Neural progenitor cell (in vitro differentiated cells): ENCODE data around the gene POLR3G. TPM values are rescaled to one million over a fixed set of nuclear protein-coding genes. Genes with fewer than 3 reads are reported as not detected.

Experiments used
- DNase-seq: peaks from one replicate; pipeline ENCODE4 v3.0.0-alpha.2; 2016; ENCODE audit warnings: low spot score
- H2AFZ ChIP-seq: fragments of 200-600 bp; sonication (generic); replicated peaks from 2 replicates; pipeline ENCODE4 v1.6.1; 2016; ENCODE audit warnings: antibody characterized with exemption
- H3F3A ChIP-seq: fragments of 200-600 bp; sonication (generic); 2 replicates; pipeline ENCODE4 v1.6.1; 2016; ENCODE audit warnings: antibody characterized with exemption, low read depth
- H3K27ac ChIP-seq: fragments of 200-600 bp; sonication (generic); 2 replicates; pipeline ENCODE4 v1.5.1; 2016; ENCODE audit warnings: mild to moderate bottlenecking
- H3K27me3 ChIP-seq: fragments of 200-600 bp; sonication (generic); 2 replicates; pipeline ENCODE4 v1.6.1; 2016; ENCODE audit warnings: mild to moderate bottlenecking, moderate library complexity
- H3K36me3 ChIP-seq: fragments of 200-600 bp; sonication (generic); 2 replicates; pipeline ENCODE4 v1.5.1; 2016
- H3K4me1 ChIP-seq: fragments of 200-600 bp; sonication (generic); 2 replicates; pipeline ENCODE4 v1.6.1; 2016; ENCODE audit warnings: mixed run types
- H3K4me2 ChIP-seq: fragments of 200-600 bp; sonication (generic); 2 replicates; pipeline ENCODE4 v1.6.1; 2016
- H3K4me3 ChIP-seq: fragments of 200-600 bp; sonication (generic); 2 replicates; pipeline ENCODE4 v1.5.1; 2016
- H3K79me2 ChIP-seq: fragments of 200-600 bp; sonication (generic); 2 replicates; pipeline ENCODE4 v1.6.1; 2016; ENCODE audit warnings: low read depth
- H3K9ac ChIP-seq: fragments of 200-600 bp; sonication (generic); 2 replicates; pipeline ENCODE4 v1.6.1; 2016
- H3K9me3 ChIP-seq: fragments of 200-600 bp; sonication (generic); 2 replicates; pipeline ENCODE4 v1.5.1; 2016; ENCODE audit warnings: low read depth
- H4K20me1 ChIP-seq: fragments of 200-600 bp; sonication (generic); 2 replicates; pipeline ENCODE4 v1.6.1; 2016; ENCODE audit warnings: low read depth
- H3K27ac Mint-ChIP-seq: 3 replicates; pipeline ENCODE4 v1.8.0; 2021; ENCODE audit warnings: mixed read lengths
- H3K27me3 Mint-ChIP-seq: 2 replicates; pipeline ENCODE4 v1.8.0; 2022; ENCODE audit warnings: low read depth, mild to moderate bottlenecking, inconsistent platforms, moderate library complexity, mixed read lengths; ENCODE audit not compliant: insufficient read depth
- H3K36me3 Mint-ChIP-seq: 3 replicates; pipeline ENCODE4 v1.8.0; 2021; ENCODE audit warnings: mixed read lengths
- H3K4me1 Mint-ChIP-seq: 3 replicates; pipeline ENCODE4 v1.8.0; 2021; ENCODE audit warnings: mixed read lengths
- H3K4me3 Mint-ChIP-seq: 3 replicates; pipeline ENCODE4 v1.8.0; 2021; ENCODE audit warnings: mild to moderate bottlenecking, moderate library complexity, mixed read lengths
- H3K9me3 Mint-ChIP-seq: 3 replicates; pipeline ENCODE4 v1.8.0; 2020; ENCODE audit warnings: mixed read lengths
- EZH2 ChIP-seq: fragments of 200-600 bp; sonication (generic); IDR thresholded peaks from 2 replicates; pipeline ENCODE4 v1.6.1; 2017; ENCODE audit warnings: antibody characterized with exemption, mild to moderate bottlenecking, moderate library complexity
- EZH2phosphoT487 ChIP-seq: fragments of 200-600 bp; sonication (generic); IDR thresholded peaks from 2 replicates; pipeline ENCODE4 v1.6.1; 2017; ENCODE audit warnings: antibody characterized with exemption
- total RNA-seq: library from RNA; depleted of rRNA; stranded (reverse); fragments of >200 nt; gene quantifications from 2 replicates; pipeline ENCODE4 v1.2.3, GENCODE V29; 2015; ENCODE audit warnings: low replicate concordance
- TF ChIP-seq, protein P1 (sequence below): fragments of 200-600 bp; sonication (generic); IDR thresholded peaks from 2 replicates; pipeline ENCODE4 v1.5.1; 2017; ENCODE audit warnings: antibody characterized with exemption, mild to moderate bottlenecking

Gene POLR3G, protein sequence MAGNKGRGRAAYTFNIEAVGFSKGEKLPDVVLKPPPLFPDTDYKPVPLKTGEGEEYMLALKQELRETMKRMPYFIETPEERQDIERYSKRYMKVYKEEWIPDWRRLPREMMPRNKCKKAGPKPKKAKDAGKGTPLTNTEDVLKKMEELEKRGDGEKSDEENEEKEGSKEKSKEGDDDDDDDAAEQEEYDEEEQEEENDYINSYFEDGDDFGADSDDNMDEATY
- 4.4 and 8.4 TPM in 2 replicates for total RNA-seq

DNA sequence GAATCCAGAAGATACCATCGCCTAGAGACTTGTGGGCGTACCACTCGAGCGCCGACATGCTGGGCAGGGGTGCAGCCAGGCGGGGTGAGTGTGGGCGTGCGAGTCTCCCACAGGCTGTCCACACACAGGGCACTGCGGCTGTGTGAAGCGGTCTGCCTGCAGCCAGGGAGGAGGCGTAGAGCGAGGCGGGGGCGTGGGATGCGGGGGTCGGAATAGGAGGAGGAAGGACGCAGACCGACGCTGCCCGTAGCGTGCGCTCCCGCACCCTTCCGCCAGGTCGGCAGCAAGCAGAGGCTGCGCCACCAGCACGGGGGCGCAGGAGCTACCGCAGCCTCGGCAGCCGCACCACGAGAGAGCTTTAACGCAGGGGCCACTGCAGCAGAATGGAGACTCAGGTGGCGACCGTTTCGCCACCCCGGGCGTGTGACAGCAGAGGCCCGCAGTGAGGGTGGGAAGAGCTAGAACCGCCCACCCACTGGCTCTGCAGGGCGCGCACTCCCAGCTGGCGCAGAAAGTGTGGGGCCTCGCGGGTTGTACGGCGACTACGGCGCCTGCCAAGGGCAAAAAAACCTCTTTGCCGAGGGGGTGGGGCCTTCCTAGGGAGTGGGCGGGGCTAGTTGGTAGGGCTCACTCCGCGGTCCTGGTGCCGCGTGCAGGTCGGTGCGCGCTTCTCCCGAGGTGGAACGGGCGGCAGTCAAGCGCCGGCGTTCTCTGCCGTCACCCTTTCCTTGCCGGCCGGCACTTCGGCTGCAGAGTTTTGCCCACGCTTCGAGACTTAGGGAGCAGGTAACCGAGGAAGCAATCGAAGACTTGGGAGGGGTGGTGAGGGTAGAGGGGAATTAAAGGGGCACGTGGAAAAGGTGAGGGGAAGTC is at the start of gene POLR3G, which contains the start of gene MBLAC2:
TSS of gene POLR3G (plus strand) at position 630 of the 873 bp plus-strand sequence. CDS start 10,704 bp downstream, outside the sequence.
TSS of gene MBLAC2 (minus strand) at position 537 of the 873 bp plus-strand sequence. CDS start at position 58, 479 bp downstream.
- peaks cover 9% of the 10 kb centered on the region for H3K27me3 Mint-ChIP-seq
- H3K4me3 Mint-ChIP-seq: peak within 1 kb of the TSS; percentile 95
- Histone ChIP-seq H3K4me3 (peak within 1 kb of the TSS; percentile 67), H3K9ac (no peak within 1 kb of the TSS), H2AFZ (peak within 1 kb of the TSS; percentile 77), H3K4me2 (peak within 1 kb of the TSS; percentile 86), H3K9me3 (no peaks in the 10 kb centered on the region), H3K79me2 (peaks cover 3% of the 10 kb centered on the region), H3K27me3 (peaks cover 33% of the 10 kb centered on the region), H3K4me1 (peaks cover 21% of the 10 kb centered on the region), H3F3A (peaks cover 45% of the 10 kb centered on the region), H3K27ac (no peak within 1 kb of the TSS), H3K36me3 (no peaks in the 10 kb centered on the region), H4K20me1 (peaks cover 3% of the 10 kb centered on the region)
- H3K36me3 Mint-ChIP-seq: peaks cover 13% of the 10 kb centered on the region
- peak; percentile 36 for TF ChIP-seq EZH2phosphoT487
- no peak for TF ChIP-seq EZH2
- TF ChIP-seq, protein P1, sequence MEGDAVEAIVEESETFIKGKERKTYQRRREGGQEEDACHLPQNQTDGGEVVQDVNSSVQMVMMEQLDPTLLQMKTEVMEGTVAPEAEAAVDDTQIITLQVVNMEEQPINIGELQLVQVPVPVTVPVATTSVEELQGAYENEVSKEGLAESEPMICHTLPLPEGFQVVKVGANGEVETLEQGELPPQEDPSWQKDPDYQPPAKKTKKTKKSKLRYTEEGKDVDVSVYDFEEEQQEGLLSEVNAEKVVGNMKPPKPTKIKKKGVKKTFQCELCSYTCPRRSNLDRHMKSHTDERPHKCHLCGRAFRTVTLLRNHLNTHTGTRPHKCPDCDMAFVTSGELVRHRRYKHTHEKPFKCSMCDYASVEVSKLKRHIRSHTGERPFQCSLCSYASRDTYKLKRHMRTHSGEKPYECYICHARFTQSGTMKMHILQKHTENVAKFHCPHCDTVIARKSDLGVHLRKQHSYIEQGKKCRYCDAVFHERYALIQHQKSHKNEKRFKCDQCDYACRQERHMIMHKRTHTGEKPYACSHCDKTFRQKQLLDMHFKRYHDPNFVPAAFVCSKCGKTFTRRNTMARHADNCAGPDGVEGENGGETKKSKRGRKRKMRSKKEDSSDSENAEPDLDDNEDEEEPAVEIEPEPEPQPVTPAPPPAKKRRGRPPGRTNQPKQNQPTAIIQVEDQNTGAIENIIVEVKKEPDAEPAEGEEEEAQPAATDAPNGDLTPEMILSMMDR: peak; percentile 56
- DNase-seq: peak; percentile 95
- H3K9me3 Mint-ChIP-seq: peaks cover 5% of the 10 kb centered on the region
- H3K4me1 Mint-ChIP-seq: peaks cover 36% of the 10 kb centered on the region
- H3K27ac Mint-ChIP-seq: no peak within 1 kb of the TSS

DNA sequence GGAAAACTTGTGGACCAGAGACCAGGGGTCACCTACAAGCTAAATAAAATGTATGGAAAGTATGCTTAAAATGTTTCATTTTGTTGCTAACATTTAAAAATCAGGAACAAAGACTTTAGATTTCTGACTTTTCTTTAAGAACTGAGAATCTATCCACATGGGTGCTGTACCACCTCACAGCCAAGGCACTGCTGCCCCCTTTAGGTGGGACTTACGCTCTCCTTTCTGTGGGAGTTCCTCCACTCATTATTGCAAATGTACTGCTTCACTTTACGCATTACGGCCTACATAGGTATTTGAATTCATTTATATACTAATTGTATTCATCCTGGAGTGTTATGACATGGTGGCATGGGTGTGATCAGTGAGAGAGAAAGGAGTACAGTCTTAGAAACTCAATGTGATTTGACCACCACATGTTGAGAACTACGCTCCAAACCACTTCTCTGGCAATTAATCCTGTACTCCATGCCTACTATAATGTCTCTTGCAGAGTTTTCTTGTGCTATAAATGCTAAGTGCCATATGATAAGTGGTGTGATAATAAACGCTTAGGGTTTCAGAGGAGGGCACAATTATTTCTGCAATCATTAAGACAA is 40.4 kb upstream of the POLR3G start:
- Histone ChIP-seq H3K9ac (no peak overlapping the region), H3K4me3 (no peak overlapping the region), H3K4me1 (no peaks in the 10 kb centered on the region), H2AFZ (peak overlapping the region; percentile 87), H3K27me3 (no peaks in the 10 kb centered on the region), H4K20me1 (no peaks in the 10 kb centered on the region), H3K36me3 (no peaks in the 10 kb centered on the region), H3K79me2 (no peaks in the 10 kb centered on the region), H3K27ac (no peak overlapping the region), H3F3A (peaks cover 3% of the 10 kb centered on the region), H3K9me3 (no peaks in the 10 kb centered on the region), H3K4me2 (no peak overlapping the region)
- no peak overlapping the region for H3K4me3 Mint-ChIP-seq
- no peak overlapping the region for H3K27ac Mint-ChIP-seq
- peak; percentile 70 for DNase-seq
- no peak for TF ChIP-seq EZH2
- TF ChIP-seq, protein P1: peak; percentile 86
- H3K27me3 Mint-ChIP-seq: peaks cover 3% of the 10 kb centered on the region
- no peaks in the 10 kb centered on the region for H3K36me3 Mint-ChIP-seq
- H3K4me1 Mint-ChIP-seq: no peaks in the 10 kb centered on the region
- H3K9me3 Mint-ChIP-seq: no peaks in the 10 kb centered on the region

DNA sequence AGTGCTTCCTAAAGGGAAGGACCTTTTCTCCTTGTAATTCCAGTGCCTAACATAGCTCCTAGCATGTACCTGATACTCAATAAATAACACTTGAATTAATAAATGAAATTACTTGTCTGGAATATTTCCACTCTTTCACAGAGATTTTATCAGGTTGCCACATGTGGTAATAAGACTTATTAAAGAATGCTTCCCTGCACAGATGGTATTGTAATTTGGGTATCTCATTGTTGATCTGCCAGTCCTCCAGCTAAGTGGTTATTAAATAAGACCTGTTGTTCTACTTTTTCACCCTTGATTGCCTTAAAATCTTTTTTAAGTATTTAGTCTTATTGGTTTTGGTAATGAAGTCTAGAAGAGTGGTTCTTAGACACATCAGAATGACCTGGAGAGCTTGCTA is 37.0 kb upstream of the POLR3G start:
- Histone ChIP-seq H3K9me3 (no peaks in the 10 kb centered on the region), H4K20me1 (no peaks in the 10 kb centered on the region), H3K79me2 (no peaks in the 10 kb centered on the region), H2AFZ (no peak overlapping the region), H3K9ac (no peak overlapping the region), H3K4me1 (peaks cover 4% of the 10 kb centered on the region), H3K4me3 (no peak overlapping the region), H3F3A (peaks cover 6% of the 10 kb centered on the region), H3K36me3 (no peaks in the 10 kb centered on the region), H3K27me3 (no peaks in the 10 kb centered on the region), H3K27ac (no peak overlapping the region), H3K4me2 (no peak overlapping the region)
- no peaks in the 10 kb centered on the region for H3K9me3 Mint-ChIP-seq
- no peak for DNase-seq
- H3K4me3 Mint-ChIP-seq: no peak overlapping the region
- peaks cover 7% of the 10 kb centered on the region for H3K4me1 Mint-ChIP-seq
- H3K27ac Mint-ChIP-seq: no peak overlapping the region
- H3K36me3 Mint-ChIP-seq: no peaks in the 10 kb centered on the region
- peaks cover 3% of the 10 kb centered on the region for H3K27me3 Mint-ChIP-seq
- TF ChIP-seq EZH2phosphoT487 (no peak), EZH2 (no peak)
- TF ChIP-seq, protein P1: no peak
